NT2/D1 (cell line): ENCODE data around the gene INSYN2A.

Source experiments
- SUZ12 ChIP-seq: IDR thresholded peaks from 2 replicates; pipeline ENCODE4 v1.6.1; 2011; ENCODE audit not compliant: insufficient read length, insufficient read depth; ENCODE audit errors: extremely low read depth
- ZNF274 ChIP-seq: IDR thresholded peaks from 2 replicates; pipeline ENCODE4 v1.6.1; 2011; ENCODE audit warnings: mild to moderate bottlenecking, low read depth, low read length

DNA sequence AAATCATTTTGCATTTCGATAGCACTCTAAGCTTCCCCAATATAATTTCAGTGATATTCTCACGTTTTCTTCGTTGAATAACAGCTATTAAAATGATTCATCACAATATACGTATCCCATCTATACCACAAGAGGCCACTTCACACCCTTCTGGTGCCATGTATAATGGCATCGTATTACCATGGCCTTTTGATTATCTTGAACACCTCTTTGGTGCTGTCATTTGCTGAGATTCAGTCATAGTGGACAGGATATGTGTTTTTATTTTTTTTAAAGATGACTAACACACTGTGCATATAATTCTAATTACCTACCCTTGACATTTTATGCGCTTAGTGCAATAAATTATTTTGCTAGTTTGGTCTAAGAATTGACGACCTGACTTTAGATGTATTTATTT is 6.7 kb upstream of the INSYN2A start:
- TF ChIP-seq ZNF274 (no peak), SUZ12 (no peak)
